ENCODE results near the gene SYNM.

The SYNM gene

DNA sequence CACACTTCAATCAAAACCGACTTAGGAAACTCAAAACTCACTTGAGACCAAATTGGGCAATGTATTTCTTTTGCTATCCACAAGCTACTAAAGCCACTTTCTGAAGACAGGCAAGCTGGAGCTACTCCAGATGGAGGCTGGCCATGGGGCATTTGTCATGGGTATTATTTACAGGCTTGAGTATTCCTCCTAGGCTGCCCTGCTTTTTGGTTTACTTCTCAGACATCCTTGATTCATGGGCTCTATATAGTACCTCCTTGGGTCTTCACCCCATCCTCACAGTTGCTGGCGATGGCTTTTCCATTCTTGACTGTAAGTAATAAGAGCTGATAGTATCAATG lies 18.6 kb upstream of the SYNM start:
- no peak for DNase-seq

DNA sequence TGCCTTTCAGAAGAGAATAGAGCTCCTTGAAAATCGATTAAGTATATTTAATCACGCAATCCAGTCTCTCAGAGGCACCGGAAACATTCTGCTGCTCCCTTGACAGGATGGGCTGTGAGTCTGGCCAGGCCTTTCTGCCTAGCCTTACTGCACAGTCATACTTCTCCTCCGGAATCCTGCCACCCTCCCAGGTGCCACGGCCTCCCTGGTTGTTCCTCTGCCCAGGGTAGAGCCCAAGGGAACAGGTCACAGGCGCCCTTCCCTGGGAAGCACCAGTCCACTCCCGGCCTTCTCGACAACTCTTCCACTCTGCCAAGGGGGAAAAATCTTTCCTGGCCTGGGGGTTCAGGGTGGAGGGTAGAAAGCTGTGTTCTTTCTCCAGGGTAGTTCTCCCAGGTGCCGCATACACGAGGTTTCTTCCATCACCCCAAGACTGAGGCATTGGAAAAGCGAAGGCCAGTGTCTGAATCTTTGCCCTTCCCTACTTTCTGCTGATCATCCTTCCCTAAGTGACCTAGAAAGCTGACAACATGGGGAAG lies 17.4 kb upstream of the SYNM start:
- DNase-seq, result no peak

DNA sequence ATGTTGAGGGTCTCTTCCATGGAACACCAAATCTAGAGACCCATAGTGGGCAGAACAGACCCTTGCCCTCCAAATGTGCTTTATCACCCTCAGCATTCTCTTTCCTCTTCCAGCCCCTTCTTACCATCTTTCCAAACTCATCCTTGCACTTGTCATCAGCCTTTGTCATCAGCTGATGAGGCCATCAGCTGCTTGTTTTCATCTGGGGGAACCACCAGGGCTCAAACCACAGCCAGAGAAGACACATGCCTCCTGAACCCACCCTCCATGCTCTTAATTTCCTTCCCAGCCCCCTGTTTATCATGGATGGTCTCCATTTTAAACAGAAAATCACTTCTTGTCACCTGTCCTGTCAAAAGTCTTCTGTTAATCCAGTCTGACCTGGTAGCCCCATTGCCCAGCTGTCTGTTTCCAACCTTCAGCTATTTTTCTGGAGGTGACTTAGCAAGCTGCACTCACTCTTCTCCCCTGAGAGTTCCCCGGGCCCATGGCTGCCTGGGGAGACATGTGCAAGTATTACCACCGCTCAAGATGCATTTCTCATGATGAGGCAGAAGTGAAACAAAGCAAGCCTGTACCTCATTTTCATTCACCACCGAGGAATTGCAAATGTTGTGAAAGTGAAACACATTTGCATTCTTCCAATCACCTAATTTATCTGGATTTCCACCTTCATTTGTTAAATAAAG lies 14.7 kb upstream of the SYNM start:
- DNase-seq, result no peak

DNA sequence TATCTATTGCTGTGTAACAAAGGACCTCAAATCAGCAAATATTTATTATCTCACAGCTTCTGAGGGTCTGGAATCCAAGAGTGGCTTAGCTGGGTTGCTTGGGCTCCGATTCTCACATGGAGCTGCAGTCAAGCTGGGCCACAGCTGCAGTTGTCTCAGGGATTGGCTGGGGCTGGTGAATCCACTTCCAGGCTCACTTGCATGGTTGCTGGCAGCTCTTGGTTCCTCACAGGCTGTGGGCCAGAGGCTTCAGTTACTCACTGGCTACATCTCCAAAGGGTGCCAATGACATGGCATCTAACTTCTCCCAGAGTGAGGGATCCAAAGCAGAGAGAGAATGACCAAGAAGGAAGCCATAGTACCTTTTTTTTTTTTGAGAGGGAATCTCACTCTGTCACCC lies 13.9 kb upstream of the SYNM start:
- DNase-seq, result no peak

DNA sequence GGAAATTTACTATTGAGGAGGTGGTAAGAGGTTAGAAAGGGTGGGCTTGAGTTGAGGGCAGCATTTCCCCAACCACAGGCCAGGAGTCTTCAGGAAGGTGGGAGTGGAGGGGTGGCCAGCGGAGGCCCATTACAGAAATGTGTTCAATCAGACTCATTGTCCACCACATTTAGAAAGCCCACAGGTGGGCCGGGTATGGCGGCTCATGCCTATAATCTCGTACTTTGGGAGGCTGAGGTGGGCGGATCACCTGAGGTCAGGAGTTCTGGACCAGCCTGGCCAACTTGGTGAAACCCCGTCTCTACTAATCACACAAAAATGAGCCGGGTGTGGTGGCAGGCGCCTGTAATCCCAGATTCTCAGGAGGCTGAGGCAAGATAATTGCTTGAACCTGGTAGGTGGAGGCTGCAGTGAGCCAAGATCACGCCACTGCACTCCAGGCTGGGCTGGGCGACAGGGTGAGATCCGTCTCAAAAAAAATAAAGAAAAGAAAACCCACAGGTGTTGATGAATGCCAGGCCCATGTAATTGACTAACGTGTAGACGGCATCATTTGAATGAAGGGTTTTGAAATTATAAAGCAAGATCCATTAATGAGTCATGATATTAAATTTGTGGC lies 12.2 kb upstream of the SYNM start:
- no peak for DNase-seq

DNA sequence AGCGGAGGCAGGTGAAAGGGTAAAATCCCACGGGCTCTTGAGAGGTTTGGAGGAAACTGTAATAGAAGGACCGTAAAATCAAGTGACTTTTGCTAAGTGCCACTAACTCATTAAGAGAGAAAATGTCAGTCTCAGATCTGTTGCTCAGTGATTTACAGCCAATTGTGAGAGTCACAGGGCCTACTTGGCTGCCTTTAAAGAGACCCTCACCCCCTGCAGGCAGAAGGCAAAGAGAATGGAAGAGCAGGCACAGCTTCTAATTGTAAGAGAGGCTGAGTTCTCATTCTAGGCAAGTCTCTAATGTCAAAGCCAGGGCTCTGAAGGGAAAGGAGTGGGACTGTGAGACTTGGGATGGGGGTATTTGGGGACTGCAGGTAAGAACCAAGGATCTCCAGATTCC lies 9.3 kb upstream of the SYNM start:
- DNase-seq, result peak; percentile 4

DNA sequence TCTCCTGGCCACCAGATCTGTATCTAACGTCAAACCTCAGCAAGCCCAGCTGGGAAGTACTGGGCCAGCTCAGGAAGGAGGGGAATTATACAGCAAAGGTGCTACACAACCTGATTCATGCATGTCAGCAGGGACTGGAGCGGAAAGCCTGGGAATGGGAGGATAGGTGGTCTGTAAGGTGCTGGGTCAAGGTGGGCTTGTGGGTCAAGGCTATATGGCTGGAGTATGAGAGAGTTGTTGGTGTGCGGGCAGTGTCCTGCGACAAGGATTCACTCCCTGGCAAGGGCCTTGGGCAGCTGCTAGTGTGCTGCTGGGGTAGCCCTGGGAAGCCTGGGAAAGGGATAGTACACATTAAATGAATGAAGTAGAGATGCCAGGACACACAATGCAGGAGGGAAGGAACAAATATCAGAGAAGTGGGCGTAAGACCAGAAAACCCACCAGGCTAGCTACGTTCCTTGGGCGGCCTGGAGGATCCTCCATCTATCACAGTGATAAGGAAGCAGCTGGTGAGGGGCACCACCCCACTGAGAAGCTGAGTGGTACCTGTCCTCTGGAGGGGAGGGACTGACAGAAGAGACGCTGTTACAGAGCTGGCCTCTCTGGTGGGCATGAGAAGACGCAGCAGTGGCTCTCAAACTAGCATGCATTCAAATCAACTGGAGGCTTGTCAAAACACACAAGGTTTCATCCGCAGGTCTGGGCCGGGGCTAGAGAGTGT lies 8.5 kb upstream of the SYNM start:
- no peak for DNase-seq

DNA sequence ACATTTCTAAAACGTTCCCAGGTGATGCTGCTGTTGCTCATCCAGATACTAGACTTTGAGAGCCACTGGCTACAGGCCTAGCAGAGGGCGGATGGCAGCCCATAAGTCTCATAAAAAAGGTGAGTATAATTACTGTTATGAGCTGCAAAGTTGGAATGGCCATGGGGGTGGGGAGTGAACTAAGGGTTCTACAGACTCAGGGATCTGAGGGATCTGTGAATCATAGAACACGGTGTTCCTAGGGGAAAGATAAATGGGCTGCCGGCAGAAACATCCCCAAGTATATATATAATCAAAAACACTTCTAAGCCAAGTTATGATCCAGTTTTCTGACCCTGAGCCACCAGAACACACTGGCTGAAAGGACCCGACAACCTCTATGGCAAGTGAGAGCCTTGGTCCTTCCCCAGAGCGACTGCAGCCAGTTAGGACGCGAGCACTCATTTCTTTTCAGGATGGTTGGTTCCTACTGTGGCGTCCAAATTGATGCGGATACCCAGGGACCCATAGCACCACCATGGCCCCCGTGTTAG lies 7.9 kb upstream of the SYNM start:
- no peak for DNase-seq

DNA sequence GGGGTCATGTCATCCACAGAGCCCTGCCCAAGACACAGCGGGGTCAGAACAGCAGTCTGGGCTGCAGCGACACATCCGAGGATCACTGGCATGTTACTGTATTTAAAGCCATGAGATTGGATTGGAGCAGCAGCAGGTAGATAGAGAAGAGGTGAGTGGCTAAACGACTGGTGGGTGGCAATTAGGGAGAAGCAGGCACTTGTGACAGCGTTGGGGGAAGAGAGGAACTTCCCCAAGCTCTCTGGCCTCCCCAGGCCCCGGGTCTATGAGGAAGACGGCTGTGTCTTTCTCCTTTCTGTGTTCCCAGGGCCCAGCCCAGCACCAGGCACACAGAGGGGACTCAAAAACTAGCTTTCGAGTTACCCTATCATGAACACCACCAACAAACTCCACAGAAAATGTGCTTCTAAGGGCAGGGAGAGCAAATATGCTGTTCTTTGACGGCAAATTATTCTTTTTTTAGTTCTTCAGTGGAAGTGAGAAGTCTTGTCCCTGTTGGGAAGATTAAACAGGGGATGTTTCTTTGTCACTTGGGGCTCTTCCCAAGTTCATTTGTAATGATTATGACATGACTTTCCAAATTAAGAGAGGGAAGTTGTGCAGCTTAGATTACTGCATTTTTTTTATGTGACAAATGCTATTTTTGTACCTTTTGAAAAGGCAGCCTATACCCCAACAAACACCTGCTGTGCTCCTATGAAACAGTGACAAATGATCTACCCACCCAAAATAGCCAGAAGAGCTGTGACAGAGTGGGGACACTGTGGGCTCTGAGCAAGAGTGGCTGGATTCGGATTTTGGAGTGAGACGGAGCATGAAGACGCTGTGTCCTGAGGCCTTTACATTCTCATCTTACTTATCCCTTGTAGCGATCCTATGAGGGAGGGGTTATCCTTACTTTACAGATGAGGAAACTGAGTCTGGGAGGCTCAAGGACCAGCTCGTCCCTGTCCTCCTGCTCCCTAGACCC lies 7.2 kb upstream of the SYNM start:
- peak; percentile 12 for DNase-seq

DNA sequence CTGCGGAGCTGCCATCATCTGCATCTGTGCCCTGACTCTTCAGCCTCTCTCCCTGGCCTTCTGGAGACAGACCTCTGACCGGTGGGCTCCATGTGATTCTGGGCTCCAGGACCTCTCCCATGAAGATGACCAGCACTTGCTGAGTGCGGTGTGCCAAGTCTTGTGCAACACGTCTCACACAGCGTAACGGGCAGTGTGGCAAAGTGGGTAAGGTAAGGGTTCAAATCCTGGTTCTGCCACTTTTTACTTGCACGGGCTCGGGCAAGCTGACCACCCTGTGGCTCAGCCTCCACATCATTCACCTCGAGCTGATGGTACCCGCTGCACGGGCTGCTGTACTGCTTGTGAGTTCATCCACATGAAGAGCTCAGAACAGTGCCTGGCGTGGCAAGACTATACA lies 6.5 kb upstream of the SYNM start:
- DNase-seq, result no peak

DNA sequence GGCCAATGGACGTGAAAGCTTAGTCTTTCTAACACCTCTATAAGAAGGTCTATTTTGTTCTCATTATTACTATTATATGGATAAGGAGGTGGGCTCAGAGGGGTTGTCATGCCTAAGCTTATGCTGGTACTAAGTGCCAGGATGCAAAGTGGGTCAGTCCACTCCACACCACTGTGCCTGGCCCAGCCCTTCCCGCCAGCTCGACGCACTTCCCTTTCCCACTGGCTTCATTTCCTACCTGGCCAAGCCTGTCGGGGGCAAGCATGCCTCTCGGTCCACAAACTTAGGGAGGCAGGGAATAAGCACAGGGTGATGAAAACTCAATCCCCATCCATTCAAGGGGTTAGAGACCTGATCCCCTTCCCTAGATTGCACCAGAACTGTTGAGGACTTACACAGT lies 5.9 kb upstream of the SYNM start:
- DNase-seq, result peak; percentile 3

DNA sequence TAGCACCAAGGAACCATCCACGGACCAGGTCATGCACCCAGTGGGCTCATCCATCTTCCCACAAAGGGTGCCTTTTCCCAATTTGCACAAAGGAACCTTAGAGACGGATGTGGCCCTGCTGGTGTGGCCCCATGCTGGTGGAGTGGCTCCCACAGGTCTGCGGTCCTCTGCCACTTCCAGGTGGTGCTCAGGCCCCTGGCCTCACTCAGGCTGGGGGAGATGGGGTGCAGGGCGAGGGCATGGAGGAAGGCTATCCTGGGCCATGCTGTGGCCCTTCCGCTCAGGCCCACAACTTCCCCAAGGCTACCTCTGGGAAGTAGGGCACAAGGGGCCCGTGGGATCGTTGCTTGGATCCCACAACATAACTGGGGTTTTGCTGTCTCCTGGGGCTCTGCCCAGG lies 5.2 kb upstream of the SYNM start:
- no peak for DNase-seq

DNA sequence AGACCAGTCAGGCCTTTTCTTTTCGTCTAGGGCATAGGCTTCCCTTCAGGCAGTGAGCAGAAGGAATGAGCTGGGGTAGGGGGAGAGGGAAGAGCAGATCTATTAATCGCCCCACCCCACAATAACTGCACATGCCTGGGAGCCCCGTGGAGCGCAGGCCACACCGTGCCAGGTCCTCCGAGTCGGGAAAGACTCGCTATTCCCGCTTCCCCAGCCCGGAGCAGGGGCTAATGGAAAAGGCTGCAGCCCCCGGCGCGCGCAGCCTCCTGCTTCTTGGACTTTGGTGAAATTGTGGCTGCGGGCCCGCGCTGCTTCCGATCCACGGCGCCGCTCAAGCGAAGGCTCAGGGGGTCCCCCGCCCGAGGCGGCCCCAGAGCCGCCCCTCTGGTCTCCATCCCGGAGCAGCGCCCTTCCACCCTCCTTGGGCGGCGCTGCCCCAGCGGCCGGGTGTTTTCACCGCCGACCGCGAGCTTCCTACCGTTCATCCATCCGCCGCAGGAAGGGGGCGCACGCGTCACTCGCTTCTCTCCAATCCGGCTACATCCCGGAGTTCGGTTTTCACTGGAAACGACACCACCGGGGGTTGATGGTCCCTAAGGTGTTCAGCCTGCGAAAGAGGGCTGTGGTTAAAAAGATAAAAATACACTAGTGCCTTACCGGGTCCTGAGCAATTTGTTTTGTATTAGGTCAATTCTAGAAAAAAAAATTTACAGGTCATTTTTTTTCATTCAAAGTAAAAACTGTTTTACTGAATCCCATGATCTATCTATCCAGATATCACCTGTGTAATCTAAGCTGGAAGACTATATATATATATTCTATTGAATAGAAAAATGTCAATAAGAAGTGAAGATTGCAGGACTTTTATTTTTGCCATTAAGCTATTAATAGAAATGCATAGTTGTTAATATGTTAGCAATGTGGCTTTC lies 4.4 kb upstream of the SYNM start:
- DNase-seq, result peak; percentile 74

DNA sequence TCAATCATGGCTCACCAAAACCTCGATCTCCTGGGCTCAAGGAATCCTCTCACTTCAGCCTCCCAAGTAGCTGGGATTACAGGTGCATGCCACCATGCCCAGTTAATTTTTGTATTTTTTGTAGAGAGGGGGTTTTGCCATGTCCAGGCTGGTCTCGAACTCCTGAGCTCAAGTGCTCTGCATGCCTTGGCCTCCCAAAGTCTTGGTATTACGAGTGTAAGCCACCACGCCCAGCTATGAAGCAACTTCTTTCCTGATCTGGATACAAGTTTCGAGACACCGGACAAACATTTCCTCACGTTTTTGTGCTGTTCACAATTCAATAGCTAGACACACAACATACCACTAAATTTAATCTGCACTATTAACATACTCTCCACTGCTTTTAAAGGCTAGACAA lies 3.4 kb upstream of the SYNM start:
- no peak for DNase-seq

DNA sequence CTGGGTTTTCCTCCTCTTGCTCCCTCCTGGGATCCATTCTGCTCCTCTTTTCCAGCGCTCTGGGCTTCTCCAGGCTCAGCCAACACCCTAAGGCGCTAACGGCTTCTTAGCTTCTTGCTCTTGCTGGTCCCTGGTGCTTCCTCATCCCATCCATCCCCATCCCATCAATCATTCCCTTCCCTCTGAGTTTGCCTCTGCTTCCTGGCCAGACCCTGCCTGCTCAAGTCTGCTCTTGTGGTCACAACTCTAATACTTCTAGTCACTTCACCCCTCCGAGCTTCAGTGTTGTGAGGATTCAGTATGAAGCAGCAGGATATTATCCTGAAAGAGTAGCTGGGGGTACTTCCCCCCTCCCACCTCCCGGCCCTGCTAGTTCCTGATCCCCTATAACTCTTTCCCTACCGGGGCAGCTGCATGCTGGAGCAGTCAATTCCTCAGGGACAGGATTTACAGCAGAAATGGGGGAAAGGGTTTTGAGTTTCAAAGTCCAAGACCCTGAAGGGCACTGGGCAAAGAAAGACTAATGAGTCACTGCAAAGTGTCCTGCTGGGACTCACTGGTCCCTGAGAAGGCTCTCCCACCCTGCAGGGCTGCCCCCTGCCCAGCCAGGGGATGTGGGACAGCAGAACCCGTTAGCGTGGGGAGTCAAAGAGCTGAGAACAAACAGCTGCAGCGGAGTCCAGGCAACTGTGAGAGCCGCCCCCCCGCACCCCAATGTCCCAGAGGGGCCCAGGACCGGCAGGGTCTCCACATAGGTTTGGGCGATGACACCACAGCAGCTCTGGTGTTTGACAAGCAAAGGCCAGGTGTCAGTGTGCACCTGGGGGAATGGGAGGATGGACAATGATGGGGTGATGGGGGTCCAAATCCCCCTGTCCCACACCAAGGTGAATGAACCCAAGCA lies 2.3 kb upstream of the SYNM start:
- no peak for DNase-seq

DNA sequence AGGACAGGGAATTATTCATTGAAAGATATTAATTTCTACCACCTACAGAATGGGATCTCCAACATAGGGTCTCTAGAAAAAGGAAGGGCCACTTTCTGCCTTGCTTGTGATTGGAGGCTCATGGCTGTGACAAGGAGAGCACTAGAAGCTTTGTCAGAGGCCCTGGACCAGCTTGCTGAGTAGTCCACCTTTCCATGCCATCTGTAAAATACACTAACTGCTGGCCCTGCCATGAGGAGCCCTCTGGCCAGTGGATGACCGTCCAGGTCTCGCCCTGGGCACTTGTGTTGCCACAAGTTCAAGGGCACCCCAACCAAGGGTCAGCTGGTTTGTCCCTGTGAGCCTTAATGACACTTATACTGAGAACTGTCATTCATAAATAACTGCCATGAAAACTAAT lies 1.6 kb upstream of the SYNM start:
- DNase-seq, result no peak

DNA sequence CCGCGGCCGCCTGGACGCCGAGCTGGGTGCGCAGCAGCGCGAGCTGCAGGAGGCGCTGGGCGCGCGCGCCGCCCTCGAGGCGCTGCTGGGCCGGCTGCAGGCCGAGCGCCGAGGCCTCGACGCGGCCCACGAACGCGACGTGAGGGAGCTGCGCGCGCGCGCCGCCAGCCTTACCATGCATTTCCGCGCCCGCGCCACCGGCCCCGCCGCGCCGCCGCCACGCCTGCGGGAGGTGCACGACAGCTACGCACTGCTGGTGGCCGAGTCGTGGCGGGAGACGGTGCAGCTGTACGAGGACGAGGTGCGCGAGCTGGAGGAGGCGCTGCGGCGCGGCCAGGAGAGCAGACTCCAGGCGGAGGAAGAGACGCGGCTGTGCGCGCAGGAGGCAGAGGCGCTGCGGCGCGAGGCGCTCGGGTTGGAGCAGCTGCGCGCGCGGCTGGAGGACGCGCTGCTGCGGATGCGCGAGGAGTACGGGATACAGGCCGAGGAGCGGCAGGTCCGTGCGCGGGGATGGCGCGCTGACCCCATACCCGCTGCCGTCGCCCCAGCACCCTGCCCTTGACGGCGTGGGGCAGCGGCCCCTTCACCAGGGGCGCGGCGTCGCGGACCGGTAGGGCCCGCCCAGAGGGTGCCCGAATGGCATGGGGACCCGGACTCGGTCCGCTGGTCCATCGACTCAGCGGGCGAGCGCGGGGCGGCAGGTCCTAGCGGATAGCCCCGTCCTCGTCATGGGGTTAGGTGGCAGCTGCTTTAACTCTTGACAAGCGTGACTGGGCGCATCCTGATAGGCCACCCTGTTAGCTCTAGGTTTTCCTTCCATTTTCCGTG lies 848 bp downstream of the SYNM start:
- DNase-seq, result peak; percentile 56

DNA sequence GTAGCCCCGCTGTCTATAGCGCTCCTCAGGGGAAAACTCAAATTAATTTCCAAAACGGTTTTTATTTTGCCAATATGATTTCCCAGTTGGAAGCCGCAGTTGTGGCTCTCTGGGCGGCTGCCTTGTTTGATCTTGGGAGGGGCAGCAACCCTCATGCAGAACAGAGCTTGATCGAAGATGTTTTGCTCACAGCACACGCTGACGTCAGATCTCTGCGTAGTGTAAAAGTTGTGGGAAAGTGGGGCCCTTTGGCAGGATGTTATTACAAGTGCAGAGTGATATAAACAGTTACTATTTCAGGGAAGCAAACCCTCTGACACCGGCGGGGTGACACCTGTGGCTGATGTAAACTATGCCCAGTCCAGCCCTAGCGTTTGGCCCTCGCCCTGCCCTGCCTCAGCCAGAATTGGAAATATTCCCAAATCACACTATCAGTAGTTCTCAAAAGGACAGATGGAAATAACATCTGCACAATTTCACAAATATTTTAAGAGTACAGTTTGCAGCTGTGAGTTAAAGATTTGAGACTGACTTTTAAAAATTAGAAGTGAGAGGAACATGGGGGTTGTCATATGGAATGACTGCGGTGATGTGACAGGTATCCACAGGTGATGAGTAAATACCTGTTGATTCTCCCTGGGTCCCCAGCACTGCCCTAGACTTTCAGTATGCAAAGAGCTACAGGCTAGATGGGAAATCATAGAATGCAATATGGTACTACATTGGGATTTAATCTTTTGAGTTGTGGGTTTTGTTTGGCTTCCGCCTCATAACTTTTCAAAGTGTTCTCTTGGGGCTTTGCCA lies 1.7 kb downstream of the SYNM start:
- DNase-seq, result no peak

DNA sequence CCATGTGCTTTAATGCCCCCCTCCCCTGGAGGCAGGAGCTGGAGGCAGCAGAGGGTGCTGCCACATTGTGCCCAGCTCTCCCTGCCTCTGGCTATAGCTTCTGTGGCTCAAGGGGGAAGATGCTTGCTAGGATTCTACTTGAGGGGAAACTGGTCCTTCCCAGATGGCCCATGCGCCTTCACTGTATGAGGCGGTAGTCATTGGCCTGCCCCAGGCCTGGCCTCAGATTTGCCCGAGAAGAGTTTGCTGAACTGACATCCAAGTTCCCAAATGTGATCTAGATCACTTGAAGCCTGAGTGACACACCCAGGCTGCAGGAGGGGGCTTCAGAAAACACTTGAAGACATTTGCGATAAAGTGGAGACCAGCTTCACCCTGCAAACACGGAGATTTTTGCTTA lies 4.1 kb downstream of the SYNM start:
- DNase-seq, result no peak

Measured in stimulated activated CD8-positive, alpha-beta memory T cell treated with anti-CD3 and anti-CD28 coated beads, Interleukin-4, amount 100 ng/mL, for 48 hours (primary cell).